NCI-H82 treated with DMSO at 0.1 percent for 48 hours (cell line): ENCODE data around the gene P2RY14.
"Not testable (repeated sequence)": the region's sequence is repeated elsewhere in the genome, so short reads cannot be mapped to it uniquely, and the experiment has no call there.

Experiments
- DNase-seq: peaks from one replicate; lab custom pipeline; 2025; ENCODE audit not compliant: unreplicated experiment; lab: John Stamatoyannopoulos, UW

P2RY14 gene

GRCh38 chr3:151262871-151263525, 15.3 kb downstream of the P2RY14 start:
- DNase-seq, result no peak

DNA sequence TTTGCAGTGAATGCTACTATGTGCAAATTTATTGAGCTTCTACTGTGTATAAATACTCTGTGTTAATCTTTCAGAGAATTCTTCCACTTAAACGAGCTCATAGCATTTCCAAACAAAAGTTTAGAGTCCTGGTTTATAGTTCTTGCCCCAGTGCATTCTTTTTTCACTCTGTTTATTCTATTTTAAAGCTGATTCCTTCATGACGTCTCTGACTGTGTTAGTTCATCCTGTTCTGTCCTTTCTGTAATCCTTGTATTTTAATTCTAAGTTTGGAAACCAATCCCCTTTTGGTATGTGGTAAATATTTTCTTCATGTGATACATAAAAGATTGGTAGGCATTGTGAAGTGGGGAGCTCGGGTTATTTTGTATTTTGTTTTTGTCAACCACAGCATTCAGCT, 18.7 kb downstream of the P2RY14 start:
- DNase-seq, result no peak

- DNase-seq, result no peak
Observed at GRCh38 chr3:151256749-151257148, 21.6 kb downstream of the P2RY14 start.

- no peak for DNase-seq
Observed at GRCh38 chr3:151248772-151249337, 29.5 kb downstream of the P2RY14 start.

- DNase-seq, result not testable (repeated sequence)
Observed at GRCh38 chr3:151242006-151242405, 36.3 kb downstream of the P2RY14 start.

- no peak for DNase-seq
Observed at GRCh38 chr3:151236736-151237135, 41.6 kb downstream of the P2RY14 start.

- no peak for DNase-seq
Observed at GRCh38 chr3:151236316-151236715, 42.0 kb downstream of the P2RY14 start.

GRCh38 chr3:151234825-151235224, 43.5 kb downstream of the P2RY14 start:
- no peak for DNase-seq

GRCh38 chr3:151232991-151233390, 45.4 kb downstream of the P2RY14 start:
- DNase-seq, result no peak

GRCh38 chr3:151232403-151232802, 45.9 kb downstream of the P2RY14 start:
- DNase-seq, result not testable (repeated sequence)

DNA sequence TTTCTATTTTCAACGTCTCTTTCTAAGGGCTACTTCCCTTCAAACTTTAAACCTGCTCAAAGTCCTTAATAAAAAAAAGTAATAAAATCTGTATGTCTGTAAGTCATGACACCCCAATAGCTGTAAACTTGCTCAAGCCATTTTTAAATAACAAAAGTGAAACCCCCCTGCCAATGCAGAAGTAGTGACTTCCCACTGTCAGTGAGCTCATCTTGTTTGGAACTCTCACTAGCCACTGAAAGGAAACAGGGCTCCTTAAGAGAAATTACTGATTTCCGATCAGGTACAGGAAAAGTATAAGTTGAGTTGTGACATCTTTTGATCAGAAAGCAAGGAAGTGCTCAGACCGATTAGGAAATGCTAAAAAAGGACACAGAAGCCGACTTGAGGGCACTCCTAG, 47.7 kb downstream of the P2RY14 start:
- DNase-seq, result no peak

- no peak for DNase-seq
Observed at GRCh38 chr3:151228666-151229040, 49.7 kb downstream of the P2RY14 start.

DNA sequence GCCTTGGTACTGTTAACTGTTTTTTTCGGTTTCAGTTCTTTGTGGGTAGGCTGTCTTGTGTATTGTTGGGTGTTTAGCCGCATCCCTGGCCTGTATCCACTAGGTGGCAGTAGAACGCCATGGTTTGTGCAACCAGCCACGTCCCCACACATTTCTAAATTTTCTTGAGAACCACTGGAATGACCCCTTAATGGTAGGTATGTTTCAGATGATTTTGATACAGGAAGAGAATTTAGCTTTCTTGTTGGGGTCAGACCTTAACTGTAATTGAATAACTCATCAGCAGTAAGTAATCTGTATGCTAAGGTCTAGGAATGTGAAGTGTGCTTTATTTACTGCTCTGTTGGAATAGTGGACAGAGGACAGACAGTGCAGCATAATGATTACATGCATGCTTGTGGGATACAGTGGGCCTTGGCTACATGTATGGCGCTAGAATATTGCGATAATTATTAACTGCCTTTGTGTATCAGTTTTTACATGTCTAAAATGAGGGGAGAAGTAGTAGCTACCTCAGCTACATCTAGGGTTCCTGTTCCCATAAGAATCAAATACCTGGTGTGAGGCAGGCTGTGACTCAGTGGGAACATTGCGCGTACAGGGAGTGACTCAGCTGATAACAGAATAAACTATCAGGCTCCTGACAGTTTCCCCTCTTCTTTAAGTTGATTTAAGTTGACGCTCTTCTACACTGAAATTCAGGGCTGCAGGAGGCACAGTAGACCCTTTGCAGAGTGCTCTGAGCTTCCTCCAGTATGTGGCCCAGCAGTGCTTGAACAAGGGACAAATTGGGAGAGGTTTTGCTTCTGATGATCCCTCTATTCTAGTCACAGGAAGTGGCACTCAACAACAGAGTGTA, 50.3 kb downstream of the P2RY14 start:
- peak; percentile 39 for DNase-seq

GRCh38 chr3:151227266-151227806, 51.0 kb downstream of the P2RY14 start:
- DNase-seq, result no peak

GRCh38 chr3:151226825-151227224, 51.5 kb downstream of the P2RY14 start:
- DNase-seq, result no peak

- DNase-seq, result no peak
Observed at GRCh38 chr3:151226088-151226563, 52.2 kb downstream of the P2RY14 start.

GRCh38 chr3:151225040-151225975, 53.0 kb downstream of the P2RY14 start:
- no peak for DNase-seq

DNA sequence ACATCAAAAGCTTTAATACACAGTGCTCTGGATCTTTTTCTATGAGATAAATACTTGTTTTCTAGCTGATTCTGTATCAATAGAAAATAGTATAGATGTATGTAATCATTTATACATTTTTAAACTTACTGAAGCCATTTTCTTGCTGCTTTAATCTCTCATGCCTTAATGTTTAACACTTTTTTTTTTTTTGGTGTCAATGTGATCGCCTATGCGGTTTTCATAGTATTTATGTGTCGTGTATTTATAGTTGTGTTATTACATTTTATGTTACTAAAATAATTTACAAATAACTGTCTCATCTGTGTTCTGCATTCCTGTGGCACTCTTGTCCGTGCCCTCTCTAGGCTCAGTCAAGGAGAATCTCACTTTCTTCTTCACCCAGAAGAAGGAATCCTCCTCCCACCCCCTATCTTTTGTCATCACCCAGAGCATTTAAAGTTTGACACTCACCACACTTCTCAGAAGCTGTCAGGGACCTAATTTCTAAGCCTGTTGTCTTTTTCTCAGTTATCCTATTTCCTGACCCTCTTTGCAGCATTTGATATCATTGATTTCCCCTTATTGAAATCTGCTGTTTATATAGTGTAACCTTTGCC, 54.0 kb downstream of the P2RY14 start:
- no peak for DNase-seq

GRCh38 chr3:151219056-151219455, 59.3 kb downstream of the P2RY14 start:
- DNase-seq, result no peak

DNA sequence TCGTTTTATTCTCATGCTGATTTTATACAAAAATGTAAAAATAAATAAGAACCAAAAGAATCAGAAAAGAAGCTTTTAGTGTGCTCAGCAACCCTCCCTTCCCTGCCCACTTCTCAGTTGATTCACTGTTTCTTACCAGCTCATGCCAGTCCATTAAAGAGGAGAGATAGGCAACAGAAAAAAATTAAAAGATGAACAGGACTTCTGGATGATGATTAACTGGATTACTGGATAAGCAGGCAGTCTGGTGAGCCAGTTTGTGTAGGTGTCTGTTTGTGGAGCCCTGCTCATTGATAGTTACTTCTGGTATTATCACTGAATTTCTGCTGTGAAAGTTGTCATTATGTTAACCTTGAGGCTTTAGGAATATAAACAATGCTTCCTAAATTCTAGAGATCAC, 60.2 kb downstream of the P2RY14 start:
- DNase-seq, result peak; percentile 23
